LNCAP (cell line): ENCODE results near the gene ACSF2.

Experiments
- CTCF ChIP-seq: fragments of 450-650 bp; IDR thresholded peaks from 2 replicates; pipeline ENCODE4 v1.5.1; 2017; ENCODE audit warnings: mild to moderate bottlenecking

The ACSF2 gene

DNA sequence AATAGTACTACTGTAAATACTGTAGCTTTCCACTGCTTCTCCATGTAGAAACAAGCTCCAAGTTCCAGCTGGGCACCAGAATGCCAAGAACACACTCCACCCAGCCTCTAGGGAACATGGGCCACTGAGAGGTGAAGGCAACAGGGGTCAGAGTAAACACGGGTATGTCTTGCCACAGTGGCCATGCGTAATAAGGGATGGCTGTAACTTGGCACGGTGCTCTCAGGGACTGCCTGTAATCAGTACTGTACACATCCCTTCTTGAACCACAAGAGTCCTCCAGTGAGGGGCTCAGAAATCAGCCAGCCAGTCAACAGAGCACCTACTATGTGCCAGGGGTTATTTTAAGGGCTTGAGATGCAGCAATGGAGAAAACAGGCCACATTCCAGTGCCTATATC lies 39.5 kb upstream of the ACSF2 start:
- TF ChIP-seq CTCF = no peak

- TF ChIP-seq CTCF = no peak
Observed at GRCh38 chr17:50388728-50389127, 37.3 kb upstream of the ACSF2 start.

DNA sequence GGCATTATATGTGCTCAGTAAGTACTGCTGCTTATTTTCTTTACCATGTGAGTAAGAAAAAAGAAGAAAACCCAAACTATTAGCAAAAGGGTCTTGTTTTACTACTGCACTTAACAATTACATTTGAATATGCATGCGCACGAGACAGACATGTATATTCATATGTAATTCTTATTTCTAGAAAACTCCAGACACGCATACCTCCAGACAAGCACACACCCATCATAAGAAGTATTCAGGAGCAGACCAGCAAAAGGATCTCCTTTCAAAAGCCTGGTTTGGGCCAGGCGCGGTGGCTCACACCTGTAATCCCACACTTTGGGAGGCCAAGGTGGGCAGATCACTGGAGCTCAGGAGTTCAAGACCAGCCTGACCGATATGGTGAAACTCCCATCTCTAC lies 36.5 kb upstream of the ACSF2 start:
- no peak for TF ChIP-seq CTCF

DNA sequence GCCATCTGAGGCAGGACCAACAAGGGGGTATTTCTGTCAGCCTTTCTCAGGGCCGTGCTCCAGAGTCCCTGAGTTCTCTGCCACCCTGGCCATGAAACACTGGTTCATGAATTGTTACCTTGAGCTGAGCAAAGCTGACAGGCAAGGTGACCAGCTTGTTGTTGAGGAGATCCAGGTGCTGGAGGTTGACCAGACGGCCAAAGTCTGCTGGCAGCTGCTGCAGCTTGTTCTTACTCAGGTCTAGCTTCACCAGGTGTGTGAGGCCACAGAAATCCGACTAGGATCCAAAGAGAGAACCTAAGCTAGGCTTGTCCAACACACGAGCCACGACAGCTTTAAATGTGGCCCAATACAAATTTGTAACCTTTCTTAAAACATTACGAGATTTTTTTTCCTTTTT lies 33.4 kb upstream of the ACSF2 start:
- no peak for TF ChIP-seq CTCF

- TF ChIP-seq CTCF = no peak
Observed at GRCh38 chr17:50393700-50394099, 32.3 kb upstream of the ACSF2 start.

GRCh38 chr17:50394711-50395110 lies 31.3 kb upstream of the ACSF2 start:
- no peak for TF ChIP-seq CTCF

- TF ChIP-seq CTCF = no peak
Observed at GRCh38 chr17:50396261-50397110, 29.5 kb upstream of the ACSF2 start.
